C4-2B (cell line): ENCODE results near the gene TMTC1.

ENCODE experiments used
- H3K27ac ChIP-seq: fragments of 450-650 bp; 2 replicates; pipeline ENCODE4 v1.5.1; 2017
- CTCF ChIP-seq: fragments of 450-650 bp; conservative IDR thresholded peaks from 2 replicates; pipeline ENCODE4 v1.5.1; 2017; ENCODE audit warnings: mild to moderate bottlenecking
- ZFX ChIP-seq: fragments of 450-650 bp; IDR thresholded peaks from 2 replicates; pipeline ENCODE4 v1.6.1; 2017

The TMTC1 gene

GRCh38 chr12:29733060-29733459 is 50.7 kb downstream of the TMTC1 start:
- TF ChIP-seq CTCF (no peak), ZFX (no peak)
- no peak overlapping the region; the same call in 1 of the 2 replicates for H3K27ac ChIP-seq

DNA sequence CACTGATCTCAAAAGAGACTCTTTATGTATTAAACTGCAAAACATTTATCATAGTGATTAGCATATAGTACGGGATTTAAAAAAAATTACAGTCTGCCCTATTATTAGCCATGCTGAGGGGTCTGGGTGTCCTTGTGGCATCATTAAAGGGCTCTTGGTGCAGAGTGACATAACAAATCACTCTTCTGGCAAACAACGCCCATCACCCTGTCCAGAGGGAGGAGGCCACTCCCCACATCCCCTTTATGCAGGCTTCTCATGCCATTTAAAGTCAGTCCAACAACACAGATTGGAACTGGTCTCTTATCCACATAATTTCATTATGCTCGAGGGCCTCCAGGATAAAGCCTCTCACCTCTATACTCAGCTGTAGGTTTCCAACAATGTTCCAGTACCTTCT is 51.1 kb downstream of the TMTC1 start:
- no peak overlapping the region; the same call in 1 of the 2 replicates for H3K27ac ChIP-seq
- TF ChIP-seq ZFX (no peak), CTCF (no peak)

GRCh38 chr12:29732191-29732590 is 51.6 kb downstream of the TMTC1 start:
- H3K27ac ChIP-seq = no peak overlapping the region

DNA sequence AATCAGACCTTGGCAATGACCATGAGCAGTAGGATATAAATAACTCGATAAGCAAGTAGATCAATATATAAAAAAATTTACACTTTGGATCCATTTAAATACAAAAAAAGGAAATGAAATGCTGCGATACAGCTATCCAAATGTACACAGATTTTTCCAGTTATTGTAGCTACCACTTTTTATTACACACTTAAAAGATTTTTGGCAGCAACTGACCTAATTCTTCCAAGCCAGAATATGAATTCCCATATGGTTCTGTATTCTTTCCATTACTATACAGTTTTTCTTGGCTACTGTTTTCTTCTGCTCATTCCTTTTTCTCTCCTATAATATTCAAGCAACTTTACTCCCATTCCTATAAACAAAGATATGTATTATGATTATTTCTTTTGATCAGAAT is 52.2 kb downstream of the TMTC1 start:
- TF ChIP-seq CTCF (no peak), ZFX (no peak)
- no peak overlapping the region for H3K27ac ChIP-seq

More at GRCh38 chr12:29732191-29732590, 51.6 kb downstream of the TMTC1 start:
- TF ChIP-seq ZFX (no peak), CTCF (no peak)

GRCh38 chr12:29730481-29730880 is 53.3 kb downstream of the TMTC1 start:
- no peak for TF ChIP-seq ZFX
- TF ChIP-seq CTCF = no peak
- H3K27ac ChIP-seq = no peak overlapping the region

DNA sequence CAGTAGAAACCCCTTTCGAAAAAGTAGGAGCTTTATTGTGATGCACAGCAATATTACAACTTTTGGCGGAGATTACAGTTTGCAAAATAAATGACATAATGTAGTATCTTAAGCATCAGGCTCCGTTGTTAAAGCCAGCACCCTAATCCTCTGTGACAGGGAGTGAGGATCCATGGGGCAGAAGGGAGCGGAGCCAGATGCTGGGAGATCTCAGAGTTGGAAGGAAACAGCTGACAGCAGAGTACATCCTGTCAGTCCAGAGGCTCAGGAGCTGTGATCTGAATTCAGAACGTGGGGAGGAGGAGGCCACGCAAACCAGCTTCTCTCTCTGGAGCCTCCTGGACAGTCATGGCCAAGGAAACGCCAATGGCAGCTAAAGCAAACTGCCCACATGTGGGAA is 55.7 kb downstream of the TMTC1 start:
- H3K27ac ChIP-seq = peak overlapping the region; percentile 46
- no peak for TF ChIP-seq ZFX
- TF ChIP-seq CTCF = no peak

DNA sequence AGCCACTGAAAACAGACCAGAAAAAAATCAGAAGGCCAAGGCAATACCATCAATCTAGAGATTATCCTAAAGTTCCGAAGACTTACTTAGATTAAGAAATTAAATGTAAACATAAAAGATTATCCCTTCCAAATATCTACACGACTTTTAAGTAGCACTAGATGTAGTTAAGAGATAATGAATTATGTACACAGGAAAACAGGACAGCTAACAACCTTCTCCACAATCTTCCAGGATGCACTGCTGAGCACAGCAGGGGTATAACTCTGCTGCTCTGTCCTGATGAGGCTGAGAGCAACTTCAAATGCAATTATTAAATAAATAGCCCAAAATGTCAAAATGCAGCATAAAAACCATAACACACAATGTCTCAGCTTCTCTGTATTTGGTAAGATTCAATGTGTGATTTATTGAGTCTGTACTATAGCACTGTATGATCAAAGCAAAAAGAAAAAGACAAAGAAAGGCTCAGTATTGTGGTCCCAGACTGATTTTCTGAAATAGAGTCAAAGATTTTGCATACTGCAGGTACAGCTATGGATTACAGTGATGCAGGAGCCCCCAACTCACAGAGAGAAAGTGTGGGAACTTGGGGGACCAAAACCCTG is 56.9 kb downstream of the TMTC1 start:
- TF ChIP-seq CTCF (peak; percentile 21), ZFX (no peak)
- peak overlapping the region; percentile 74; the same call in 1 of the 2 replicates for H3K27ac ChIP-seq
